GM12878 (cell line): ENCODE measurements around the gene RIC1. TPM values are rescaled to one million over a fixed set of nuclear protein-coding genes. Genes with fewer than 3 reads are reported as not detected.

Source experiments
- ATAC-seq: fragments of 200-7000 bp; cut with Tn5 transposase; 3 replicates; pipeline ENCODE4 v1.9.1; 2020; ENCODE audit warnings: mild to moderate bottlenecking, moderate library complexity
- BruUV-seq: library from RNA; stranded (reverse); fragments of 400-500 nt; replicated peaks from 2 replicates; lab custom pipeline; 2021; lab: Mats Ljungman, UMichigan
- CTCF ChIA-PET: fragments of 300-600 bp; sonication (Branson Sonifier 250); formaldehyde crosslinking; extraction: SDS; loops from one replicate; lab custom pipeline; 2021; ENCODE audit warnings: inconsistent platforms; lab: Yijun Ruan, JAX
- POLR2A ChIA-PET: fragments of 350-600 bp; formaldehyde crosslinking; extraction: SDS; loops from one replicate; lab custom pipeline; 2021; ENCODE audit warnings: inconsistent platforms; lab: Charles Lee
- RAD21 ChIA-PET: fragments of 300-600 bp; sonication (Branson Sonifier 250); formaldehyde crosslinking; loops from one replicate; lab custom pipeline; 2023; ENCODE audit warnings: antibody characterized with exemption; ENCODE audit not compliant: unreplicated experiment; lab: Charles Lee
- SMC1A ChIA-PET: fragments of 300-600 bp; sonication (Branson Sonifier 250); formaldehyde crosslinking; loops from one replicate; lab custom pipeline; 2023; ENCODE audit not compliant: unreplicated experiment, uncharacterized antibody; lab: Charles Lee
- DNase-seq: peaks from one replicate; pipeline ENCODE4 v3.0.0-alpha.2; 2011; ENCODE audit warnings: low read depth, low spot score
- FAIRE-seq: peaks from 3 replicates; lab custom pipeline; 2011; peaks lifted over from hg19 to GRCh38; lab: Jason Lieb, UNC
- H2AFZ ChIP-seq: 2 replicates; pipeline ENCODE4 v1.6.0; 2011; ENCODE audit warnings: low read depth, low read length, control low read depth; ENCODE audit not compliant: control insufficient read depth
- H3K27ac ChIP-seq: 2 replicates; pipeline ENCODE4 v1.5.1; 2011; ENCODE audit warnings: control low read depth; ENCODE audit not compliant: control insufficient read depth, insufficient read depth
- H3K27me3 ChIP-seq, 2 experiments: replicated peaks in 1 of 2; 2 replicates each; pipeline versions ENCODE4 v1.6.0 to v1.6.1; 2011; ENCODE audit warnings: low read length in 1 of 2; ENCODE audit not compliant: control insufficient read depth in 2 of 2, insufficient read depth in 2 of 2
- H3K36me3 ChIP-seq, 2 experiments: 2 replicates each; pipeline ENCODE4 v1.5.1; 2011; ENCODE audit warnings: low read length in 1 of 2; ENCODE audit not compliant: control insufficient read depth in 2 of 2, insufficient read depth in 2 of 2
- H3K4me1 ChIP-seq: 2 replicates; pipeline ENCODE4 v1.6.1; 2011; ENCODE audit warnings: mild to moderate bottlenecking, low read length, moderate library complexity, mixed read lengths; ENCODE audit not compliant: control insufficient read depth, insufficient read depth
- H3K4me2 ChIP-seq: 2 replicates; pipeline ENCODE4 v1.6.0; 2011; ENCODE audit warnings: control low read depth; ENCODE audit not compliant: control insufficient read depth, insufficient read depth
- H3K4me3 ChIP-seq: fragments of 200-600 bp; sonication (generic); 2 replicates; pipeline ENCODE4 v1.5.1; 2016
- H3K79me2 ChIP-seq: 2 replicates; pipeline ENCODE4 v1.6.0; 2011; ENCODE audit warnings: low read length; ENCODE audit not compliant: control insufficient read depth, insufficient read depth
- H3K9ac ChIP-seq: 2 replicates; pipeline ENCODE4 v1.8.0; 2011; ENCODE audit warnings: low read length, control low read depth, mixed read lengths; ENCODE audit not compliant: control insufficient read depth, insufficient read depth
- H3K9me3 ChIP-seq: replicated peaks from 3 replicates; pipeline ENCODE4 v1.5.1; 2011; ENCODE audit warnings: mild to moderate bottlenecking, low read length; ENCODE audit not compliant: control insufficient read depth, insufficient read depth
- H4K20me1 ChIP-seq: 2 replicates; pipeline ENCODE4 v1.6.0; 2011; ENCODE audit not compliant: control insufficient read depth, insufficient read depth
- ZNF622 ChIP-seq: fragments of 450-650 bp; IDR thresholded peaks from 2 replicates; pipeline ENCODE4 v1.6.1; 2017; ENCODE audit warnings: mild to moderate bottlenecking, inconsistent platforms
- WGBS: methylation state at CpG from one replicate; pipeline ENCODE4 v1.1.6; 2016; ENCODE audit warnings: low lambda C conversion rate; ENCODE audit not compliant: insufficient replicate concordance, insufficient coverage; ENCODE audit errors: missing lambda C conversion rate; 5-methylcytosine and 5-hydroxymethylcytosine counted together
- in situ Hi-C: fragments of 300-500 bp; cut with MboI; formaldehyde crosslinking; loops from 9 replicates; pipeline ENCODE4 v1.14.3; 2018; ENCODE audit warnings: mixed read lengths
- intact Hi-C: fragments of 100-400 bp; cut with micrococcal nuclease; formaldehyde crosslinking; loops from one replicate; pipeline ENCODE4 v1.14.2; 2022; ENCODE audit not compliant: unreplicated experiment
- polyA plus RNA-seq, 11 experiments: library from polyadenylated mRNA; depleted of rRNA in 4 of 11; unstranded in 6 of 11; stranded (reverse) in 5 of 11; fragments of >200 nt; fragmentation: Nextera tagmentation in 4 of 11; fragmentation: Illumina TruSeq in 1 of 11; extraction: Ambion mirVana in 4 of 11; extraction: Trizol in 1 of 11; gene quantifications; 1 replicate in 1 of 11; 2 replicates in 10 of 11; pipeline versions ENCODE4 v1.2.1 to v1.2.3, GENCODE V29; 2011 to 2016; ENCODE audit warnings: inconsistent platforms in 2 of 11, missing spikeins in 2 of 11, low read depth in 1 of 11
- total RNA-seq, 4 experiments: library from RNA; depleted of rRNA in 3 of 4; stranded (reverse); fragments of >200 nt in 3 of 4; fragmentation: Illumina TruSeq in 1 of 4; extraction: Trizol in 1 of 4; gene quantifications; 2 replicates each; pipeline versions ENCODE4 v1.2.1 to v1.2.3, GENCODE V29; 2013 to 2021
- TF ChIP-seq, protein P1 (sequence below): fragments of 450-650 bp; IDR thresholded peaks from 2 replicates; pipeline ENCODE4 v1.6.1; 2017; ENCODE audit warnings: mild to moderate bottlenecking, low read depth, inconsistent platforms; ENCODE audit not compliant: poor library complexity, severe bottlenecking

RIC1 gene
- total and polyA plus RNA-seq, 10 of the 15 experiments (the other 5 are each of a cell fraction or from before 2014, with no cell fraction given): 6.2 to 59.8 (median 33.3) TPM

GRCh38 chr9:5762421-5762820 lies 133.5 kb downstream of the RIC1 start:
- H4K20me1 ChIP-seq: no peaks in the 10 kb centered on the region
- no peak overlapping the region for H2AFZ ChIP-seq
- no peak overlapping the region for H3K4me2 ChIP-seq
- in situ Hi-C loops: no loop called here
- ATAC-seq (no peak), DNase-seq (no peak), FAIRE-seq (no peak)
- no peak overlapping the region for H3K9ac ChIP-seq
- H3K4me1 ChIP-seq: peaks cover 17% of the 10 kb centered on the region
- CTCF ChIA-PET: interaction anchor here (0.9 to 2.5 kb wide), 3 partner anchors 8 to 11 kb away, joined by 3 to 24 read pairs (median 6); no protein-coding TSS in a partner anchor
- no peak for TF ChIP-seq ZNF622
- TF ChIP-seq, protein P1, sequence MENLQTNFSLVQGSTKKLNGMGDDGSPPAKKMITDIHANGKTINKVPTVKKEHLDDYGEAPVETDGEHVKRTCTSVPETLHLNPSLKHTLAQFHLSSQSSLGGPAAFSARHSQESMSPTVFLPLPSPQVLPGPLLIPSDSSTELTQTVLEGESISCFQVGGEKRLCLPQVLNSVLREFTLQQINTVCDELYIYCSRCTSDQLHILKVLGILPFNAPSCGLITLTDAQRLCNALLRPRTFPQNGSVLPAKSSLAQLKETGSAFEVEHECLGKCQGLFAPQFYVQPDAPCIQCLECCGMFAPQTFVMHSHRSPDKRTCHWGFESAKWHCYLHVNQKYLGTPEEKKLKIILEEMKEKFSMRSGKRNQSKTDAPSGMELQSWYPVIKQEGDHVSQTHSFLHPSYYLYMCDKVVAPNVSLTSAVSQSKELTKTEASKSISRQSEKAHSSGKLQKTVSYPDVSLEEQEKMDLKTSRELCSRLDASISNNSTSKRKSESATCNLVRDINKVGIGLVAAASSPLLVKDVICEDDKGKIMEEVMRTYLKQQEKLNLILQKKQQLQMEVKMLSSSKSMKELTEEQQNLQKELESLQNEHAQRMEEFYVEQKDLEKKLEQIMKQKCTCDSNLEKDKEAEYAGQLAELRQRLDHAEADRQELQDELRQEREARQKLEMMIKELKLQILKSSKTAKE: no peak
- H3K4me3 ChIP-seq: no peak overlapping the region
- no peaks in the 10 kb centered on the region for H3K79me2 ChIP-seq
- H3K27me3 ChIP-seq: no peaks in the 10 kb centered on the region
- intact Hi-C loops: no loop called here
- no TSS peak for BruUV-seq
- RAD21 ChIA-PET: interaction anchor here (1.0 kb wide), 1 partner anchor 168 kb away, joined by 3 read pairs; no protein-coding TSS in a partner anchor
- peaks cover 7 to 38% of the 10 kb centered on the region in 2 experiments for H3K36me3 ChIP-seq
- no peaks in the 10 kb centered on the region; the same call in 2 of the 3 replicates for H3K9me3 ChIP-seq
- H3K27ac ChIP-seq: no peak overlapping the region
- WGBS: 95% methylated on average over 4 of the region's 4 CpGs
- POLR2A ChIA-PET: interaction anchor here (0.6 to 0.8 kb wide), 2 partner anchors 12 to 1289 kb away, joined by 6 to 8 read pairs; no protein-coding TSS in a partner anchor
- SMC1A ChIA-PET: interaction anchor here (1.2 to 2.9 kb wide), 4 partner anchors 8 to 27 kb away, joined by 4 to 20 read pairs (median 4); no protein-coding TSS in a partner anchor
